ENCODE measurements around the gene MATK. TPM values are rescaled to one million over a fixed set of nuclear protein-coding genes. Genes with fewer than 3 reads are reported as not detected.

Gene MATK
- total RNA-seq, 2 donors from 2014 or later = 7.4 to 27.8 TPM

Other genes with a start within 250 kb of the MATK start
- 1 to 10 TPM; 3.0 to 3.8 TPM for gene TEKTIP1, start 247.2 kb downstream of the MATK start, total RNA-seq
- 10 to 100 TPM; 40.1 to 47.5 TPM for gene MFSD12, start 228.8 kb downstream of the MATK start, total RNA-seq
- gene HMG20B, start 213.4 kb downstream of the MATK start, total RNA-seq = 10 to 100 TPM; 66.2 to 86.9 TPM
- 1 to 10 TPM in 1 of 2 donors, under 1 TPM in 1; 0.59 to 1.2 TPM for gene GIPC3, start 200.9 kb downstream of the MATK start, total RNA-seq
- gene TBXA2R, start 179.5 kb downstream of the MATK start, total RNA-seq = 1 to 10 TPM; 1.3 to 1.8 TPM
- gene CACTIN, start 159.6 kb downstream of the MATK start, total RNA-seq = 10 to 100 TPM; 26.0 to 34.2 TPM
- 10 to 100 TPM; 11.5 to 13.5 TPM for gene PIP5K1C, start 85.9 kb downstream of the MATK start, total RNA-seq
- 1 to 10 TPM; 2.6 to 6.3 TPM for gene TJP3, start 78.0 kb downstream of the MATK start, total RNA-seq
- gene APBA3, start 24.7 kb downstream of the MATK start, total RNA-seq = 10 to 100 TPM; 44.6 to 61.7 TPM
- gene MRPL54, start 23.7 kb downstream of the MATK start, total RNA-seq = 10 to 100 TPM; 15.7 to 68.7 TPM
- gene RAX2, start 14.2 kb downstream of the MATK start, total RNA-seq = not detected
- under 1 TPM; 0.11 to 0.70 TPM for gene ZFR2, start 82.7 kb upstream of the MATK start, total RNA-seq
- gene ATCAY, start 94.3 kb upstream of the MATK start, total RNA-seq = under 1 TPM in 1 of 2 donors, not detected in 1; 0.39 TPM
- gene NMRK2, start 146.7 kb upstream of the MATK start, total RNA-seq = not detected
- gene DAPK3, start 184.7 kb upstream of the MATK start, total RNA-seq = 10 to 100 TPM; 28.4 to 61.4 TPM
- gene EEF2, start 199.1 kb upstream of the MATK start, total RNA-seq = 1,000 to 10,000 TPM; 3,216 to 3,705 TPM
- gene PIAS4, start 221.4 kb upstream of the MATK start, total RNA-seq = 10 to 100 TPM; 28.0 to 30.6 TPM

Measured in activated naive CD4-positive, alpha-beta T cell treated with anti-CD3 and anti-CD28 coated beads, Interleukin-2, amount 50 U/mL, for 72 hours (primary cell).